Measurements from ENCODE around the gene MAPK8IP1.

- TF ChIP-seq POLR2A (IDR thresholded peaks at IDR 0.05; ENCODE audit: low read length) (no peak), GATA1 (IDR thresholded peaks at IDR 0.05; ENCODE audit: low read depth, low read length) (no peak)
Observed at GRCh38 chr11:45913514-45913913, 28.1 kb downstream of the MAPK8IP1 start.

Data from erythroblast (primary cell).